Mucosa of stomach (tissue), 1 donor: Measurements from ENCODE around the gene SQSTM1.
"Not testable (repeated sequence)": the region's sequence is repeated elsewhere in the genome, so short reads cannot be mapped to it uniquely, and the experiment has no call there.

Experiments
- H3K27me3 ChIP-seq: one replicate; pipeline ENCODE4 v1.7.0; 2013; ENCODE audit warnings: mild to moderate bottlenecking, low read length; ENCODE audit not compliant: control insufficient read depth, insufficient read depth
- H3K36me3 ChIP-seq: one replicate; pipeline ENCODE4 v1.7.0; 2013; ENCODE audit warnings: low read length; ENCODE audit not compliant: control insufficient read depth, insufficient read depth
- H3K4me1 ChIP-seq: one replicate; pipeline ENCODE4 v1.7.0; 2013; ENCODE audit warnings: mild to moderate bottlenecking, low read length; ENCODE audit not compliant: control insufficient read depth, insufficient read depth
- H3K4me3 ChIP-seq: one replicate; pipeline ENCODE4 v1.7.0; 2013; ENCODE audit warnings: low read length
- H3K9ac ChIP-seq: one replicate; pipeline ENCODE4 v1.7.0; 2013; ENCODE audit warnings: mild to moderate bottlenecking, low read length, moderate library complexity
- H3K9me3 ChIP-seq: one replicate; pipeline ENCODE4 v1.7.0; 2013; ENCODE audit warnings: mild to moderate bottlenecking, low read length, moderate library complexity; ENCODE audit not compliant: control insufficient read depth
- donor health status: Pancreatic carcinoma.

The SQSTM1 gene

DNA sequence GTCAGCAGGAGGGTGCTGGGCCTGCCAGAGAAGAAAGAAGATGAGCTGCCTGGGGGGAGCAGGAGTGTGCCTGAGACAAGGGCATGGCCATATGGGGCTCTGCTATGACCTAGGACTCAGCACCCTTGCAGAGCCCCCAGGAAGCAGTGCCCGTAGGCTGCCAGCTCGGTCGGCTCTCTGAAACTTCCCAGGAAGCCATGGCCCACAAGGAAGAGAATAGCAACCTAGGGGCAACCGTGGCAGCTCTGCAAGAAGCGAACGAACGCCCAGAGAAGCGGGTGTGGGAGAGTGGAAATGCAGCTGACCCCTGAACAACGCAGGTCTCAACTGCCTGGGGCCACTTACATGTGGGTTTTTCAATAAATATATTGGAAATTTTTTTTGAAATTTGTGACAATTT lies 37.6 kb upstream of the SQSTM1 start:
- H3K4me1 ChIP-seq: no peaks in the 10 kb centered on the region
- H3K4me3 ChIP-seq: no peak overlapping the region
- no peaks in the 10 kb centered on the region for H3K27me3 ChIP-seq
- H3K9ac ChIP-seq: no peak overlapping the region
- H3K9me3 ChIP-seq: no peaks in the 10 kb centered on the region
- peaks cover 6% of the 10 kb centered on the region for H3K36me3 ChIP-seq

DNA sequence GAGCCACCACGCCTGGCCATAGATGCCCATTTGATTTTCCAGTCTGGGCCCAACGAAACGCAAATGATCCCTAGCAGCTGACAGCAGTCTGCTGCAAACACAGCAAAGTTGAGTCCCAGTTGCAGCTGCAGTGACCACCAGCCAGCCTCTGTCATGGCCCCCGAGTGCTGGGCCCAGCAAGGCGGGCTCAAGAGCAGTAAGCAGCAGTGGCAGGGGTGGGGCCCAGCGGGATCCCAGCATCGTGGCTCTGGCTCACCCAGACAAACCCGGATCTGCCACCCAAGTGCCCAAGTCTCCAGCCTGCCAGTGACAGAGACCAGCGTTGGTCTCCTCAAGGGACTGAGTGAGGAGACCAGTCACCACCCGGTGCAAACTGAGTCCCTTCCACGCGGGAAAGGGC lies 33.8 kb upstream of the SQSTM1 start:
- H3K9me3 ChIP-seq: no peaks in the 10 kb centered on the region
- H3K4me3 ChIP-seq: no peak overlapping the region
- no peaks in the 10 kb centered on the region for H3K27me3 ChIP-seq
- H3K4me1 ChIP-seq: no peaks in the 10 kb centered on the region
- no peaks in the 10 kb centered on the region for H3K36me3 ChIP-seq
- H3K9ac ChIP-seq: no peak overlapping the region

DNA sequence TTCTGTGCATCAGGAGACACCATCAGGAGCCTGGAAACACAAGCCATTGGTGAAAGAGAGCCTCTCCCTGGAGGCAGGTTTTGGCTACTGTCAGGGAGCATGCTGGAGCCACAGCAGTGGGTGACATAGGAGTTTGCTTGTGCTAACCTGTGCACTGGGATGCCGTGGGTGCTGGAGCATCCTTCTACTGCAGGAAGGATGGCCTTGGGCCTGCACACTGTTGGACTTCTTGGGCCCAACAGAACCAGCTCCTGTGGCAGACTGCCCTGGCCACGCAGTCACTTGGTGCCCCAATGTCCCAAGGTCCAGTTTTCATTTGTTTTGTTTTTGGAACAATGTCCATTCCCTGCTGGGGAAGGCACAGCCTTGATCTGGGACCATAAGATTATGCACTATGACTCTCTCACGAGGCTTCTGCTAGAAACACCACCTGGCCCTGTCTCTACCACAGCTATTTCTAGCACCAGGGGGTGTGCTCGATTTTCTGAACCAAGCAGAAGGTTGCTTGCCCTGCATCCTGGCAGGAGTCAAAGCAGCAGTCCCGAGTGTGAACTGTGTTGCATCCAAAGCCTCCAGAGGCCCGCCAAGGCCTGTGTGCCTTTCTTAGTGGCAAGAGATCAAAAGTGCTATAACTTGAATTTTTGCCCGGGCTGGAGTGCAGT lies 32.4 kb upstream of the SQSTM1 start:
- H3K27me3 ChIP-seq: no peaks in the 10 kb centered on the region

DNA sequence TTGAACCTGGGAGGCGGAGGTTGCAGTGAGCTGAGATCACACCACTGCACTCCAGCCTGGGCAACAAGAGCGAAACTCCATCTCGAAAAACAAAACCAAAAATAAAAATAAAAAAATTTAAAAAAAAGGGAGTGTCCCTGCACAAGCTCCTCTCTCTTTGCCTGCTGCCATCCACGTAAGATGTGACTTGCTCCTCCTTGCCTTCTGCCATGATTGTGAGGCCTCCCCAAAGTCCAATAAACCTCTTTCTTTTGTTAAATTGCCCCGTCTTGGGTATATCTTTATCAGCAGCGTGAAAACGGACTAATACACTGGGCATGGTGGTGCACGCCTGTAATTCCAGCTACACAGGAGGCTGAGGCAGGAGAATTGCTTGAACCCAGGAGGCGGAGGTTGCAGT lies 31.4 kb upstream of the SQSTM1 start:
- H3K9ac ChIP-seq, H3K4me3 ChIP-seq, H3K9me3 ChIP-seq, H3K27me3 ChIP-seq, H3K36me3 ChIP-seq: not testable (repeated sequence)
- H3K4me1 ChIP-seq: peaks cover 14% of the 10 kb centered on the region

More for the DNA sequence above, 32.4 kb upstream of the SQSTM1 start:
- no peak overlapping the region for H3K9ac ChIP-seq
- peaks cover 4% of the 10 kb centered on the region for H3K4me1 ChIP-seq
- H3K36me3 ChIP-seq: no peaks in the 10 kb centered on the region
- H3K9me3 ChIP-seq: no peaks in the 10 kb centered on the region
- no peak overlapping the region for H3K4me3 ChIP-seq

DNA sequence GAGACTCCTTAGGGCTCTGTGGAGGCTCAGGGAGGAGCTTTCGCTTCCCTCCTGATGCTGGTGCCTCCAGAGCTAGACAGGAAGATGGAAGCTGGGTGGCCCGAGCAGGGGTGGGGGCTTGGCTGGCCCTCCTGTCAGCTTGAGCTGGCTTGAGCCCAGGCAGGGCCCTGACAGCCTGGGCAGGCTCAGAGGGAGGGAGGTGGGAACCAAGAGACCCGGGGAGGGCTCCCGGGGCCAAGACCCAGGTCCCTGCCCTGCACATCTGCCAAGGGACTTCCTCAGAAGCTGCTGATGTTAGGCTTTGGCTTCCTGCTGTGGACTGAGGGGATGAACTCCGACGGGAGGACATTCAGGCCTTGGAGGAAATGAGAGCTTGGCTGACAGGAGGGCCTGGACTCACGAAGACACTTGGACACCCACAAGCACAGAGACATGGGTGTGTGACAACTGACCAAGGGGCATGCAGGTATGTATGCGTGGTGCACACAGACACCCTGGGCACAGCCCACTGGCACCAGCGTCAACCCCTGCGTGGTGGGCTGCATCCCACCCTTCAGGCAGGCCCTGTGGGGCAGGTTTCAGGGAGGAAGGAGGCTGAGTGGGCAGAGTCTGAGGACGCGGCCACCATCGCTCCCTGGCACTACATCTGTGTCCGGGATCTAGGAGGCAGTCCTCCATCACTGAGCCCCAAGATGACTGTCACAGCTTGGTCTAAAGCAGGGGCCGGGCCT lies 28.7 kb upstream of the SQSTM1 start:
- no peak overlapping the region for H3K4me3 ChIP-seq
- H3K4me1 ChIP-seq: peaks cover 36% of the 10 kb centered on the region
- no peaks in the 10 kb centered on the region for H3K27me3 ChIP-seq
- no peaks in the 10 kb centered on the region for H3K36me3 ChIP-seq
- H3K9ac ChIP-seq: no peak overlapping the region
- H3K9me3 ChIP-seq: no peaks in the 10 kb centered on the region

DNA sequence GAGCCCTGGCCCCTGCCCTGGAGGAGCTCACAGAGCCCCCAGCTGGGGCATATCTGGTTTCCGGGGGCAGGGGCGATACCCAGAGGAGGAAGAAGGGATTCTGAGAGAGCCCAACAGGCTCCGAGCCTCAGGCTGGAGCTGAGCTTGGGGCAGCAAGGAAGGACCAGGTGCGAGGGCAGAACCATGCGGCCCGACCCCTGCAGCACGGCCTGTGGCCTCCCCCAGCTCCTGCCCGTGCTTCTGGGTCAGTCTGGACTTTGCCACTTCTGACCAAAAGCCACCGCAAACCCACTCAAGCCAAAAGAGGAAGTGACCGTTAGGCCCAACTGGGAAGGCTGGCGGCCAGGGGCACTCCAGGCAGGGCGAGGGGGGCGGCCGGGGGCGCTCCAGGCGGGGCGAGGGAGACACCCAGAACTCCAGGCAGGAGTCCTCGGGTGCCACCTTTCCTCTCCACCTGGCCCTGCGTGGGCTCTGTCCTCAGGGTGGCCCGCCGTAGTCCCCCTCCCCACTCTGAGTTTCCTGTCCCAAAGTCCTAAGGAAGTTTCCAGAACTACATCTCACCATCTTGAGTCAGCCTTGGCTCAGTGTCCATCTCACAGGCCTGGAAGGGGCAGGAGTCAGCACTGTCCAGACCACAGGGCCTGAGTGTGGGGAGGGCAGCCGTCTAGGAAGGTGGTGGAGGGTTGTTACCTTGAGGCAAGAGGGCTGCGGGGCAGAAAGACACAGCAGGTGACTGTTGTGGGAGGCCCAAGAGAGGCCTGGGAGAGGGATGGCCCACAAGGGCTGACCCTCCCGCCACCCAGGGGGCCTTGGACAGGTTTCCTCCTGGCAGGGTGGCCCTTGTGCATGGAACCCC lies 27.9 kb upstream of the SQSTM1 start:
- H3K4me1 ChIP-seq: peaks cover 37% of the 10 kb centered on the region
- peak overlapping the region; percentile 15 for H3K9ac ChIP-seq
- H3K36me3 ChIP-seq: peaks cover 7% of the 10 kb centered on the region

DNA sequence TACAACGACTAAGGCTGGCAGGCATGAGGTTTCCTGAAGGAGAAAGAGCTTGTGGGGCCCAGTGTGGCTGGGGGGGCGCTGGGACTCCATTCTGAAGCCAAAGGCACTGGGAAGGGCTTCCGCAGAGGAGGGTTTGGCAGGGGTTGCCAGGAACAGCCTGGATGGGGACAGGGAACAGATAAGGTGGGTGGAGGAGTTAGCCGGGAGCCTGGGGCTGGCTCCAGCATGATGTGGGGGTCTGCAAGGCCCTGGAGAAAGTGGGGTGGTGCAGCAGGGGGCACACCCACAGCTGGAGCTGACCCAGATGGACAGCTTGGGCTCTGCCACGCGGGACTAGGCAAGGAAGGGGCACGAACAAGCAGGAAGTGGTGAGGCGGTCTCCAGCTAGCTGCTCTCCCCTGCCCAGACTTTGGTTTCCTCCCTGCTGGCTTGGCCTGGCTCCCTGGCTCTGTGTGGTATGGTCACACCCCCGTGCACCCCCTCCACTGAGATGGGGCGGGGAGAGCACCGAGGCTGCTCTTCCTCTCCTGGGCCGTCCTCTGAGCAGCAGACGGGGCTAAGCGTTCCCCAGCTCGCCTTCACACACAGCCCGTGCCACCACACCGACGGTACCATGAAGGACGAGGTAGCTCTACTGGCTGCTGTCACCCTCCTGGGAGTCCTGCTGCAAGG lies 27.1 kb upstream of the SQSTM1 start, which contains the start of gene LTC4S:
Gene LTC4S (plus strand): TSS at position 519 of the 672 bp plus-strand sequence. CDS start 95 bp downstream, at position 614.
- no peak within 1 kb of the TSS for H3K4me3 ChIP-seq
- peaks cover 37% of the 10 kb centered on the region for H3K4me1 ChIP-seq
- no peaks in the 10 kb centered on the region for H3K27me3 ChIP-seq
- peak within 1 kb of the TSS; percentile 44 for H3K9ac ChIP-seq
- no peaks in the 10 kb centered on the region for H3K9me3 ChIP-seq
- peaks cover 15% of the 10 kb centered on the region for H3K36me3 ChIP-seq

More for the DNA sequence above, 27.9 kb upstream of the SQSTM1 start:
- Histone ChIP-seq H3K27me3 (no peaks in the 10 kb centered on the region), H3K9me3 (no peaks in the 10 kb centered on the region), H3K4me3 (no peak overlapping the region)

DNA sequence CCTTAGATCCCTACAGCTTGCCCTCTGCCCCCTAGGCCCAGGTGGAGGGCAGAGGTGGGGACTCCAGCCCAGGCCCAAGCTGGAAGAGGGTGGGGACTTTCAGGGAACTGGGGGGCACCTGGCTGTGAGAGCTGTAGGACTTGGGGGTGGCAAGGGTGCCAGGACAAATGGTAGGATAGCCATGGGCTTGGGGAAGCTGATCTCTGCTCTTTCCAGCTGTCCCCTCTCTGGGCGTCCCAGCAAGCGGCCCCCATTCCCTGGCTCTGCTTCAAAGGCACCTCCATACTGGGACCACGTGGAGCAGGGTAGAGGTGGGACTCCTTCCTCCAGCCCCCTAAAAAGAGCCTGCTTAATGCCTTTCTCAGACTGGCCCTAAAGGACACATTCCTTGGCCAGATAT lies 26.5 kb upstream of the SQSTM1 start:
- H3K4me1 ChIP-seq: peaks cover 37% of the 10 kb centered on the region
- no peaks in the 10 kb centered on the region for H3K27me3 ChIP-seq
- peaks cover 19% of the 10 kb centered on the region for H3K36me3 ChIP-seq
- peak overlapping the region; percentile 44 for H3K9ac ChIP-seq
- H3K4me3 ChIP-seq: no peak overlapping the region
- H3K9me3 ChIP-seq: no peaks in the 10 kb centered on the region

DNA sequence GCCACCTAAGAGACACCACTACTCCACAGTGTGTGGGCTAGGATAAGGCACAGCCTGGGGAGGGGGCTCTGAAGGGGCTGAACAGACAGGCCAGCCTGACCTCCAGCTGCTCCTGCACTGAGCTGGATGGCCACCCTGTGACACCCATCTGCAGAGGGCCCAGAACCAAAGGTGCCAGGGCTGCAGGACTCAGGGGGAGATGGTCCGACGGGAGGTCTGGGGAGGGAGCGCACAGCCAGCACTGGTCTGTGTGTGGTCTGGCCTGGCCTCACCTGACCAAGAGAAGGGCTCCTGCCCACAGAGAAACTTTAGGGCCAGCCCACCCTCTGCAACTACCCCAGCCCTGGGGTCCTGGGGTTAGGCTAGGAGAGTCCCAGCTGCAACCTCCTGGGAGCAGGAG lies 26.1 kb upstream of the SQSTM1 start:
- H3K27me3 ChIP-seq: no peaks in the 10 kb centered on the region
- peaks cover 23% of the 10 kb centered on the region for H3K36me3 ChIP-seq
- peak overlapping the region; percentile 44 for H3K9ac ChIP-seq
- no peak overlapping the region for H3K4me3 ChIP-seq
- H3K9me3 ChIP-seq: no peaks in the 10 kb centered on the region
- peaks cover 37% of the 10 kb centered on the region for H3K4me1 ChIP-seq

DNA sequence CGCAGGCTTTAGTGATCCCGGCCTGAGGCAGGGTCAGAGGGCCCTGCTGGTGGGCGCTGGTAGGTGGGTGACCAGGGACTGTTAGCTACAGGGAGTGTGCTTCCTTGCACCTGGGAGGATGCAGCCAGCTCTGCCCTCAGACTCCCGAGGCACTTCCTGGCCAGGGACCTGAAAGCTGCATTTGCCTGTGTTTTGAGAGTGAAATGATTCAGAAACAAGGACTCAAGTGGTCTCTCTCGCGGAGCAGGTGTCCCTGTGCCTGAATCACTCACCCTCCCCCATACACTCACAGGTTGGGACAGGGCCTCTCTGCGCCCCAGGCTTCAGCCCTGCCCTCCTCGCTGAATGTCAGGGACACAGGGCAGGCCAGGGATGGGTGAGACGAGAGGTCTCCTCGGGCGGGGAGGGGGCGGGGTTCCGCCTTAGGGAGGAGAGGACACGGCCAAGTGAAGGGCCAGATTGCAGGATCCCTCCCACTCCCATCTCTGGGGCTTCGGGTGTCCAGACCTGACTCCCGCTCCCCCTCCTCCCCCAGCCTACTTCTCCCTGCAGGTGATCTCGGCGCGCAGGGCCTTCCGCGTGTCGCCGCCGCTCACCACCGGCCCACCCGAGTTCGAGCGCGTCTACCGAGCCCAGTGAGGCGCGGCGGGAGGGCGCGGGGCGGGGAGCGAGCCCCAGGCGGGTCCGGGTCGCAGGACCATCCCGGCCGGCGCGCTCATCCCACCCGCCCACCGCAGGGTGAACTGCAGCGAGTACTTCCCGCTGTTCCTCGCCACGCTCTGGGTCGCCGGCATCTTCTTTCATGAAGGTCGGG lies 25.4 kb upstream of the SQSTM1 start:
- Histone ChIP-seq H3K9me3 (no peaks in the 10 kb centered on the region), H3K36me3 (peaks cover 30% of the 10 kb centered on the region), H3K9ac (peak overlapping the region; percentile 57), H3K4me1 (peaks cover 37% of the 10 kb centered on the region), H3K4me3 (peak overlapping the region; percentile 36), H3K27me3 (no peaks in the 10 kb centered on the region)
